ENCODE data around the gene CFAP70.

- TF ChIP-seq CTCF (IDR thresholded peaks at IDR 0.05; ENCODE audit: control extremely low read depth in 1 of 3, insufficient read depth in 1 of 3, low read depth in 1 of 3, low read length in 3 of 3) (no peak), POLR2A (IDR thresholded peaks at IDR 0.05; ENCODE audit: control extremely low read depth in 1 of 2, low read depth in 2 of 2, low read length in 2 of 2) (no peak), CHD2 (IDR thresholded peaks at IDR 0.05; ENCODE audit: low read length) (no peak), RBBP5 (IDR thresholded peaks at IDR 0.05; ENCODE audit: borderline replicate concordance, low read depth, low read length) (no peak), GTF2F1 (IDR thresholded peaks at IDR 0.05; ENCODE audit: borderline replicate concordance, low read depth, low read length) (no peak), POLR2AphosphoS5 (IDR thresholded peaks at IDR 0.05; ENCODE audit: low read depth, low read length) (no peak), FOSL1 (IDR thresholded peaks at IDR 0.05; ENCODE audit: insufficient read depth, low read depth, low read length) (no peak)
These were observed 112.4 kb downstream of the CFAP70 start for GRCh38 chr10:73246322-73246645.
